Fibroblast of lung (primary cell): ENCODE data around the gene C11orf58. TPM values are rescaled to one million over a fixed set of nuclear protein-coding genes. Genes with fewer than 3 reads are reported as not detected.

Experiments
- DNase-seq, 2 donors: peaks; one replicate each; pipeline versions ENCODE4 v3.0.0 to v3.0.0-alpha.2; 2010; ENCODE audit warnings: low read depth in 2 of 2
- H2AFZ ChIP-seq: 2 replicates; pipeline ENCODE4 v1.5.1; 2012; ENCODE audit warnings: low read length, control low read depth, inconsistent platforms
- H3K27ac ChIP-seq: 2 replicates; pipeline ENCODE4 v1.5.1; 2011; ENCODE audit warnings: low read length, control low read depth; ENCODE audit not compliant: insufficient read depth
- H3K27me3 ChIP-seq: 2 replicates; pipeline ENCODE4 v1.5.1; 2011; ENCODE audit warnings: mild to moderate bottlenecking, low read length; ENCODE audit not compliant: control insufficient read depth, insufficient read depth
- H3K36me3 ChIP-seq: 2 replicates; pipeline ENCODE4 v1.5.1; 2011; ENCODE audit warnings: low read length; ENCODE audit not compliant: control insufficient read depth, insufficient read depth
- H3K4me1 ChIP-seq: 2 replicates; pipeline ENCODE4 v1.5.1; 2011; ENCODE audit warnings: low read length; ENCODE audit not compliant: control insufficient read depth, insufficient read depth; ENCODE audit errors: extremely low read depth
- H3K4me2 ChIP-seq: 2 replicates; pipeline ENCODE4 v1.5.1; 2011; ENCODE audit warnings: low read length, control low read depth; ENCODE audit not compliant: insufficient read depth; ENCODE audit errors: extremely low read depth
- H3K4me3 ChIP-seq, 4 experiments: fragments of 200-600 bp in 1 of 4; sonication (generic) in 1 of 4; replicated peaks in 1 of 4; 2 replicates each; pipeline ENCODE4 v1.5.1; 2011 to 2016; ENCODE audit warnings: low read length in 4 of 4, low read depth in 3 of 4, mild to moderate bottlenecking in 3 of 4, control low read depth in 2 of 4, inconsistent platforms in 1 of 4, mixed read lengths in 1 of 4; ENCODE audit not compliant: insufficient read depth in 1 of 4; ENCODE audit errors: control extremely low read depth in 1 of 4
- H3K79me2 ChIP-seq: 2 replicates; pipeline ENCODE4 v1.5.1; 2012; ENCODE audit warnings: mild to moderate bottlenecking, low read length, inconsistent platforms; ENCODE audit not compliant: control insufficient read depth, insufficient read depth
- H3K9ac ChIP-seq: 2 replicates; pipeline ENCODE4 v1.5.1; 2011; ENCODE audit warnings: mild to moderate bottlenecking, low read length, control low read depth; ENCODE audit not compliant: insufficient read depth
- H3K9me3 ChIP-seq: 2 replicates; pipeline ENCODE4 v1.5.1; 2012; ENCODE audit warnings: low read depth, low read length; ENCODE audit not compliant: control insufficient read depth, insufficient read depth
- H4K20me1 ChIP-seq: 2 replicates; pipeline ENCODE4 v1.5.1; 2011; ENCODE audit warnings: low read length; ENCODE audit not compliant: control insufficient read depth, insufficient read depth; ENCODE audit errors: extremely low read depth
- CTCF ChIP-seq, 2 donors: IDR thresholded peaks in 1 of 2; conservative IDR thresholded peaks in 1 of 2; 1 replicate in 1 of 2; 2 replicates in 1 of 2; pipeline ENCODE4 v1.5.1; 2011 to 2012; ENCODE audit warnings: low read length in 2 of 2, control low read depth in 1 of 2, inconsistent platforms in 1 of 2, low read depth in 1 of 2, mild to moderate bottlenecking in 1 of 2
- EZH2 ChIP-seq: IDR thresholded peaks from 2 replicates; pipeline ENCODE4 v1.5.1; 2012; ENCODE audit warnings: low read length, control low read depth, mild to moderate bottlenecking; ENCODE audit errors: missing control alignments
- polyA plus RNA-seq, 2 donors: library from polyadenylated mRNA; depleted of rRNA in 1 of 2; stranded (reverse) in 1 of 2; unstranded in 1 of 2; fragments of >200 nt; gene quantifications; 2 replicates each; pipeline ENCODE4 v1.2.1, GENCODE V29; 2011 to 2012; ENCODE audit warnings: missing spikeins in 1 of 2
- total RNA-seq: library from RNA; depleted of rRNA; stranded (reverse); fragments of >200 nt; gene quantifications from 2 replicates; pipeline ENCODE4 v1.2.1, GENCODE V29; 2014

Gene C11orf58
- total and polyA plus RNA-seq, 2 donors (not counting 1 experiment from before 2014, with no cell fraction given), result 183 to 184 TPM

DNA sequence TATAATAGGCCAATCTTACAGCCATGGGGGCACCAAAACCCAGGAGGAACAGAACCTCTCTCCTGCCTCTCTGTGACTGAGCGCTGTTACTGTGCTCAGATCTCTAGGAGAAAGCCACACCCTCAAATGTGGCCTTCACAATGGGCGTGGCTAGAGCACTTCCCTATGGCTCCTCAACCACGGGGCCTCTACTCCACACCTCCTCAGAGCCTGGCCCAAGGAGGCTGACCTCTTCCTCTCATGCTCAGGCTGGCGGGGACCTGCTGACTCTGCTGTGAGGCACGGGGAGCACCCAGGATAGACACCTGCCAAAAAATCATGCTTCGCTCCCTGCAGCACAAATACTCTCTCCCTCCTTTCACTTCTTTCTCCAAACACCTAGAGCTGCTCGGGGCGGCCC, 41.0 kb downstream of the C11orf58 start:
- Histone ChIP-seq H3K27me3 (no peaks in the 10 kb centered on the region), H3K9me3 (no peaks in the 10 kb centered on the region), H3K9ac (no peak overlapping the region), H3K4me2 (no peak overlapping the region), H3K27ac (no peak overlapping the region), H3K79me2 (no peaks in the 10 kb centered on the region), H3K36me3 (no peaks in the 10 kb centered on the region), H2AFZ (no peak overlapping the region), H3K4me1 (no peaks in the 10 kb centered on the region), H4K20me1 (no peaks in the 10 kb centered on the region), H3K4me3 (no peak overlapping the region)
- DNase-seq, result no peak
- TF ChIP-seq CTCF (conservative IDR thresholded peaks at IDR 0.05 in 1 of 2, IDR thresholded peaks at IDR 0.05 in 1 of 2; ENCODE audit: low read depth in 1 of 2, low read length in 2 of 2) (no peak), EZH2 (no peak)

DNA sequence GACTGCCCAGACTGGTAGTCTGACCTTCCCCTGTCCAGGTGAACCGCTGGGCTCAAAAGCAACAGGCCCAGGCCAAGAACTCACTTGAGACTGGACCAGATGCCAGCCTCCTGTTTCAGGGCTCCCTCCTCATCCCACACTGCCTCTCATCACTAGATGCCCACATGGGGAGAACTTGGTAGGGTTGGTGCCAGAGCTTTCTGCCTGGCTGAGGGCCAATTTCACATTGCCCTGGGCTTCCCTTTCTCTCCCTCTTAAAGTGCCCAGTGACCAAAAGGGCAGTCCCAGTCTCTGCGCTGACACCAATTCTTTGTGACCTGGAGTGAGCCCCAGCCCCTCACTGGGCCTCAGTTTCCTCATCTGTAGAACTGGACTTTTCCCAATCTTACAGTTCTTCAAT, 41.7 kb downstream of the C11orf58 start:
- no peak overlapping the region for H3K27ac ChIP-seq
- H3K4me1 ChIP-seq, result no peaks in the 10 kb centered on the region
- no peaks in the 10 kb centered on the region for H3K79me2 ChIP-seq
- TF ChIP-seq CTCF (conservative IDR thresholded peaks at IDR 0.05 in 1 of 2, IDR thresholded peaks at IDR 0.05 in 1 of 2; ENCODE audit: low read depth in 1 of 2, low read length in 2 of 2) (no peak), EZH2 (no peak)
- no peaks in the 10 kb centered on the region for H3K36me3 ChIP-seq
- no peak overlapping the region for H2AFZ ChIP-seq
- no peaks in the 10 kb centered on the region for H3K9me3 ChIP-seq
- no peak overlapping the region for H3K4me2 ChIP-seq
- H3K9ac ChIP-seq, result no peak overlapping the region
- no peak overlapping the region for H3K4me3 ChIP-seq
- H3K27me3 ChIP-seq, result no peaks in the 10 kb centered on the region
- no peaks in the 10 kb centered on the region for H4K20me1 ChIP-seq
- no peak for DNase-seq

DNA sequence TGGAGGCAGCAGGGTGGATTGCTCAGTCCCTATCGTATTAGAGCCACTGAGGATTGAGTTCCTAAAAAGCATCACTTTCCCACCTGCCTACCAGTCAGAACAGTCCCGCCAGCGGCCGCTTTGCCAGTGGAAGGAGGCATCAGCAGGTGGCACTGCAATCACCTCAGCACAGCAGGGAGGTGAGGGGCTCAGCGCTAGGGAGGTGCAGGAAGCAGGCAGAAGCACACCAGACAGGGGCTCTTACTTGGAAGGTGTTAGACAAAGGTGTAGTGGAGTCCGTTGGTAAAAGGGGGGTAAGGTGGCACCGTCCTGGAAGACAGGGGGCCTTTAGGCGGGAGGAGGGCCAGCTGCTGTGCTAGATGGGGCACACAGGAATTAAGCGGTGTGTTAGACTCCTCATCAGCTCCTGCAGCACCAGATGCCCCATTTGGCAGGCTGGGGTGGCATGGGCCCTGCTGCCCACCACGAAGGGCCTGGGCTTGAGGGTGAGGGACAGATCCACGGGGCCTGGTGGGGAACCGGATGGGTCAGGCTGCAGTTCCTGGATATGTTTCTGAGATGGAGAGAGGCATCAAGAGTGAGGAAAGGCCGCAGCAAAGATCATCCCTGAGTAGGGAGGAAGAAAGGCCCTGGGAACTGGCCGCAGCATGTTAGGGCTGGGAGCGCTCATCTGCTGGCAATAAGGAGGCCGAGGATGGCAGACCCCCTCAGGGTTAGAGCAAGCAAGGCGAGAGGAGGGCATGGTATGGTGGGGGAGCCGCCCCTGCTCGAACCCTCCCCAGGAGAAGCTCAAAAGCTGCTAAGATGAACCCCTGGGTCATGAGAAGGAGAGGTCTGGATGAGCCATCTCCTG, 42.5 kb downstream of the C11orf58 start:
- no peaks in the 10 kb centered on the region for H3K36me3 ChIP-seq
- no peak for DNase-seq
- no peak for TF ChIP-seq EZH2
- TF ChIP-seq CTCF (conservative IDR thresholded peaks at IDR 0.05 in 1 of 2, IDR thresholded peaks at IDR 0.05 in 1 of 2; ENCODE audit: low read depth in 1 of 2, low read length in 2 of 2), result no peak
- H3K9ac ChIP-seq, result no peak overlapping the region
- H2AFZ ChIP-seq, result no peak overlapping the region
- no peak overlapping the region for H3K27ac ChIP-seq
- H3K9me3 ChIP-seq, result no peaks in the 10 kb centered on the region
- no peak overlapping the region for H3K4me3 ChIP-seq
- H3K27me3 ChIP-seq, result no peaks in the 10 kb centered on the region
- no peaks in the 10 kb centered on the region for H3K79me2 ChIP-seq
- no peak overlapping the region for H3K4me2 ChIP-seq
- H4K20me1 ChIP-seq, result no peaks in the 10 kb centered on the region
- H3K4me1 ChIP-seq, result no peaks in the 10 kb centered on the region
